HepG2 (cell line): ENCODE measurements around the gene GFY. TPM values are rescaled to one million over a fixed set of nuclear protein-coding genes. Genes with fewer than 3 reads are reported as not detected.

Experiments used
- ATAC-seq: fragments of 200-7000 bp; cut with Tn5 transposase; 3 replicates; pipeline ENCODE4 v1.9.1; 2020; ENCODE audit warnings: mild to moderate bottlenecking, moderate library complexity
- BruUV-seq: library from RNA; stranded (reverse); fragments of 400-500 nt; replicated peaks from 2 replicates; lab custom pipeline; 2021; lab: Mats Ljungman, UMichigan
- CTCF ChIA-PET: fragments of 300-600 bp; formaldehyde crosslinking; extraction: SDS; loops from one replicate; lab custom pipeline; 2021; ENCODE audit warnings: low total read pairs, inconsistent platforms, low intra/inter-chr PET ratio; lab: Yijun Ruan, JAX
- POLR2A ChIA-PET: fragments of 350-600 bp; sonication (Branson Sonifier 250); formaldehyde crosslinking; loops from one replicate; lab custom pipeline; 2020; ENCODE audit warnings: antibody characterized with exemption, inconsistent platforms; lab: Yijun Ruan, JAX
- DNase-seq: peaks from one replicate; pipeline ENCODE4 v3.0.0-alpha.2; 2015; ENCODE audit warnings: low spot score
- FAIRE-seq: peaks from 3 replicates; lab custom pipeline; 2011; peaks lifted over from hg19 to GRCh38; lab: Jason Lieb, UNC
- H2AFZ ChIP-seq: one replicate; pipeline ENCODE4 v1.6.1; 2011; ENCODE audit warnings: low read length, inconsistent platforms
- H3K27ac ChIP-seq: fragments of 300-600 bp; 3 replicates; pipeline ENCODE4 v1.8.0; 2011; ENCODE audit warnings: mixed run types, mild to moderate bottlenecking, mixed read lengths, low read length, inconsistent platforms; ENCODE audit not compliant: insufficient read depth; ENCODE audit errors: extremely low read length
- H3K27me3 ChIP-seq, 2 experiments: fragments of 200-600 bp in 1 of 2; 2 replicates in 1 of 2; 3 replicates in 1 of 2; pipeline versions ENCODE4 v1.6.0 to v1.8.0; 2011; ENCODE audit warnings: low read length in 2 of 2, mild to moderate bottlenecking in 2 of 2, moderate library complexity in 2 of 2, inconsistent platforms in 1 of 2; ENCODE audit not compliant: insufficient read depth in 2 of 2, control insufficient read depth in 1 of 2
- H3K36me3 ChIP-seq, 2 experiments: fragments of 200-600 bp in 1 of 2; replicated peaks in 1 of 2; 2 replicates in 1 of 2; 3 replicates in 1 of 2; pipeline versions ENCODE4 v1.5.1 to v1.8.0; 2011; ENCODE audit warnings: low read length in 2 of 2, inconsistent platforms in 1 of 2; ENCODE audit not compliant: insufficient read depth in 2 of 2, control insufficient read depth in 1 of 2
- H3K4me1 ChIP-seq: 2 replicates; pipeline ENCODE4 v1.5.1; 2012; ENCODE audit warnings: low read length, inconsistent platforms; ENCODE audit not compliant: insufficient read depth
- H3K4me2 ChIP-seq: 2 replicates; pipeline ENCODE4 v1.6.0; 2011; ENCODE audit warnings: low read depth, low read length, inconsistent platforms
- H3K4me3 ChIP-seq, 3 experiments: fragments of 200-600 bp in 1 of 3; sonication (generic), shearing (Covaris generic) in 1 of 3; replicated peaks in 1 of 3; 2 replicates each; pipeline ENCODE4 v1.5.1; 2011 to 2016; ENCODE audit warnings: low read length in 3 of 3, inconsistent platforms in 2 of 3, low read depth in 2 of 3, mild to moderate bottlenecking in 2 of 3, control low read depth in 1 of 3, mixed read lengths in 1 of 3; ENCODE audit not compliant: insufficient read depth in 1 of 3
- H3K79me2 ChIP-seq: one replicate; pipeline ENCODE4 v1.6.1; 2011; ENCODE audit warnings: low read length, inconsistent platforms; ENCODE audit not compliant: insufficient read depth
- H3K9ac ChIP-seq: 2 replicates; pipeline ENCODE4 v1.6.0; 2011; ENCODE audit warnings: mild to moderate bottlenecking, low read depth, low read length, inconsistent platforms; ENCODE audit not compliant: insufficient read depth
- H3K9me3 ChIP-seq: 2 replicates; pipeline ENCODE4 v1.5.1; 2012; ENCODE audit warnings: mild to moderate bottlenecking, low read length
- H4K20me1 ChIP-seq: 2 replicates; pipeline ENCODE4 v1.6.0; 2011; ENCODE audit warnings: inconsistent platforms, mild to moderate bottlenecking, low read length, moderate library complexity; ENCODE audit not compliant: insufficient read depth
- ATF7 ChIP-seq, 2 experiments: fragments of 450-650 bp in 1 of 2; sonication (generic) in 1 of 2; formaldehyde crosslinking in 1 of 2; IDR thresholded peaks; 2 replicates each; pipeline versions ENCODE4 v1.4.0 to v1.6.1; 2016 to 2020; ENCODE audit warnings: antibody characterized with exemption in 1 of 2, mild to moderate bottlenecking in 1 of 2, missing genetic modification reagents in 1 of 2
- BRD4 ChIP-seq: sonication (generic); formaldehyde crosslinking; IDR thresholded peaks from 2 replicates; pipeline ENCODE4 v1.4.0; 2020; ENCODE audit warnings: missing genetic modification reagents
- HMGA1 ChIP-seq: sonication (generic); formaldehyde crosslinking; conservative IDR thresholded peaks from 2 replicates; pipeline ENCODE4 v1.4.0; 2020; ENCODE audit warnings: missing genetic modification reagents
- MAFK ChIP-seq, 2 experiments: IDR thresholded peaks in 1 of 2; conservative IDR thresholded peaks in 1 of 2; 2 replicates each; pipeline ENCODE4 v1.6.1; 2011; ENCODE audit warnings: improper control_type of control experiment in 2 of 2, low read length in 2 of 2
- NFE2 ChIP-seq: sonication (generic); formaldehyde crosslinking; IDR thresholded peaks from 2 replicates; pipeline ENCODE4 v1.4.0; 2020; ENCODE audit warnings: missing genetic modification reagents
- NR3C1 ChIP-seq: sonication (generic); formaldehyde crosslinking; IDR thresholded peaks from 2 replicates; pipeline ENCODE4 v1.4.0; 2020; ENCODE audit warnings: missing genetic modification reagents
- RNF2 ChIP-seq: fragments of 450-650 bp; conservative IDR thresholded peaks from 2 replicates; pipeline ENCODE4 v1.6.1; 2016; ENCODE audit warnings: low read depth
- SRF ChIP-seq: IDR thresholded peaks from 2 replicates; pipeline ENCODE4 v1.6.1; 2011; ENCODE audit warnings: mild to moderate bottlenecking, low read depth, low read length, moderate library complexity
- TCF7L2 ChIP-seq: IDR thresholded peaks from 2 replicates; pipeline ENCODE4 v1.6.1; 2011; ENCODE audit warnings: mild to moderate bottlenecking, low read depth, low read length, moderate library complexity
- ZNF180 ChIP-seq: sonication (generic); formaldehyde crosslinking; IDR thresholded peaks from 2 replicates; pipeline ENCODE4 v1.4.0; 2020; ENCODE audit warnings: low read depth, missing genetic modification reagents, borderline replicate concordance
- ZNF230 ChIP-seq: sonication (generic); formaldehyde crosslinking; IDR thresholded peaks from 2 replicates; pipeline ENCODE4 v1.4.0; 2020; ENCODE audit warnings: mild to moderate bottlenecking, missing genetic modification reagents
- ZNF33B ChIP-seq: sonication (generic); formaldehyde crosslinking; IDR thresholded peaks from 2 replicates; pipeline ENCODE4 v1.5.1; 2020; ENCODE audit warnings: mild to moderate bottlenecking, missing genetic modification reagents
- ZNF503 ChIP-seq: sonication (generic); formaldehyde crosslinking; IDR thresholded peaks from 2 replicates; pipeline ENCODE4 v1.4.0; 2020; ENCODE audit warnings: missing genetic modification reagents
- ZNF512B ChIP-seq: sonication (generic); formaldehyde crosslinking; IDR thresholded peaks from 2 replicates; pipeline ENCODE4 v1.5.1; 2020; ENCODE audit warnings: missing genetic modification reagents, mild to moderate bottlenecking, borderline replicate concordance
- ZNF570 ChIP-seq: sonication (generic); formaldehyde crosslinking; IDR thresholded peaks from 2 replicates; pipeline ENCODE4 v1.4.0; 2020; ENCODE audit warnings: mild to moderate bottlenecking, missing genetic modification reagents, borderline replicate concordance
- ZNF878 ChIP-seq: sonication (generic); formaldehyde crosslinking; IDR thresholded peaks from 2 replicates; pipeline ENCODE4 v1.8.1; 2023; ENCODE audit warnings: mild to moderate bottlenecking, missing genetic modification reagents, moderate library complexity
- WGBS: methylation state at CpG from one replicate; pipeline ENCODE4 v1.1.6; 2017; ENCODE audit warnings: low lambda C conversion rate; 5-methylcytosine and 5-hydroxymethylcytosine counted together
- in situ Hi-C: cut with HindIII; loops from 2 replicates; pipeline ENCODE4 v1.10.0; 2017; ENCODE audit warnings: low pct_unique_long_range_greater_than_20kb; ENCODE audit not compliant: extremely low pct_ligation_motif_present
- intact Hi-C: fragments of 100-400 bp; cut with micrococcal nuclease; formaldehyde crosslinking; loops from one replicate; pipeline ENCODE4 v1.10.0; 2022; ENCODE audit not compliant: unreplicated experiment
- polyA plus RNA-seq, 8 experiments: library from polyadenylated mRNA; depleted of rRNA in 3 of 8; stranded (reverse) in 7 of 8; unstranded in 1 of 8; fragments of >200 nt; fragmentation: Illumina TruSeq in 4 of 8; extraction: Trizol in 4 of 8; gene quantifications; 2 replicates each; pipeline versions ENCODE4 v1.2.1 to v1.2.3, GENCODE V29; 2011 to 2016; ENCODE audit warnings: low read depth in 4 of 8, missing spikeins in 1 of 8, mixed read lengths in 1 of 8; ENCODE audit not compliant: insufficient read depth in 1 of 8
- total RNA-seq, 5 experiments: library from RNA; depleted of rRNA; stranded (reverse); fragments of >200 nt; fragmentation: Illumina TruSeq; extraction: Trizol; gene quantifications; 2 replicates each; pipeline ENCODE4 v1.2.3, GENCODE V29; 2016; ENCODE audit warnings: low read depth in 1 of 5

GFY gene
- total and polyA plus RNA-seq, 2 of the 13 experiments (the other 11 are each of a cell fraction or from before 2014, with no cell fraction given), result not detected

DNA sequence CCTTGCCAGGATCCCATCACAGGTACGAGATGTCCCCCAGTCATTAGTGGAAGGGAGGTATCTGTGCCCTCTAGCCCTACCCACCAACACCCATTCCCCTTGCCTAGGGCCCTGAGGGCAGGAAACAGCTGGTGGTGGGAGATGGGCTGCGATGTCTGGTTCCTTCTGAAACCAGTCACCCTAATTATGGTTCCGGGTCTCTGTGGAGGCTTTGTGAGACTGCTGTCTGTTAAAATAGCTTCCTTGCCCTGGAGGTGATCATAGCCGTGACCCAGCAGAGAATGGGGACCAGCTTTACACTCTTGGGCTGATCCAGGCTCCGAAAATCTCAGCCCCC is 33.3 kb downstream of the GFY start:
- H3K9ac ChIP-seq, result no peak overlapping the region; the same call in 1 of the 2 replicates
- in situ Hi-C loops (no loop called here), intact Hi-C loops (no loop called here)
- no peaks in the 10 kb centered on the region; a peak in 1 of 5 replicates for H3K27me3 ChIP-seq
- peaks cover 11% of the 10 kb centered on the region for H3K4me1 ChIP-seq
- no peak overlapping the region for H3K4me3 ChIP-seq
- no TSS peak for BruUV-seq
- no peak overlapping the region for H2AFZ ChIP-seq
- H3K79me2 ChIP-seq, result peaks cover 11% of the 10 kb centered on the region
- H3K27ac ChIP-seq, result no peak overlapping the region
- H3K36me3 ChIP-seq, result peaks cover 0 to 1% of the 10 kb centered on the region in 2 experiments; a peak in 1 of 5 replicates
- ChIA-PET CTCF (no interaction called here), POLR2A (interaction anchor here (1.0 kb wide), 1 partner anchor 54 kb away, joined by 3 read pairs; the partner anchor contains the start of gene FCGRT)
- no peaks in the 10 kb centered on the region for H4K20me1 ChIP-seq
- whole genome bisulfite sequencing, result 96% methylated on average over 4 of the region's 5 CpGs
- ATAC-seq, result no peak
- no peak for DNase-seq
- H3K9me3 ChIP-seq, result no peaks in the 10 kb centered on the region
- no peak for TF ChIP-seq MAFK (conservative IDR thresholded peaks at IDR 0.05 in 1 of 2, IDR thresholded peaks at IDR 0.05 in 1 of 2; ENCODE audit: low read length in 2 of 2)
- no peak for TF ChIP-seq ZNF503 (CRISPR knock-in tag)
- no peak for TF ChIP-seq ZNF512B (CRISPR knock-in tag)
- TF ChIP-seq SRF, result no peak
- TF ChIP-seq ATF7 (IDR thresholded peaks at IDR 0.05), result no peak
- TF ChIP-seq ATF7 (CRISPR knock-in tag; IDR thresholded peaks at IDR 0.05), result no peak
- no peak for TF ChIP-seq ZNF33B (CRISPR knock-in tag)
- no peak for TF ChIP-seq ZNF180
- no peak for TF ChIP-seq NR3C1 (CRISPR knock-in tag)
- TF ChIP-seq ZNF878 (CRISPR knock-in tag), result no peak
- TF ChIP-seq BRD4 (CRISPR knock-in tag), result no peak
- no peak for TF ChIP-seq RNF2
- no peak for TF ChIP-seq HMGA1
- TF ChIP-seq ZNF230 (CRISPR knock-in tag), result no peak
- no peak for TF ChIP-seq NFE2 (CRISPR knock-in tag)
- no peak for TF ChIP-seq TCF7L2
- no peak for TF ChIP-seq ZNF570 (CRISPR knock-in tag)
- no peak for FAIRE-seq
- no peak overlapping the region for H3K4me2 ChIP-seq
